ENCODE data around the gene HSPA1B. TPM values are rescaled to one million over a fixed set of nuclear protein-coding genes. Genes with fewer than 3 reads are reported as not detected.
"Not testable (repeated sequence)": the region's sequence is repeated elsewhere in the genome, so short reads cannot be mapped to it uniquely, and the experiment has no call there.

The HSPA1B gene
- total RNA-seq, 1 experiment from 2014 or later = 78.6 TPM

GRCh38 chr6:31784098-31784925 is 43.2 kb upstream of the HSPA1B start:
- no peak overlapping the region for H2AFZ ChIP-seq (ENCODE audit: low read length)
- no peak for DNase-seq
- H3K4me3 ChIP-seq (ENCODE audit: low read length) = no peak overlapping the region
- H3K27me3 ChIP-seq (ENCODE audit: low read length) = no peaks in the 10 kb centered on the region
- no peak overlapping the region for H3K9ac ChIP-seq (ENCODE audit: low read length)
- H4K20me1 ChIP-seq (ENCODE audit: insufficient read depth, low read depth, low read length) = no peaks in the 10 kb centered on the region
- H3K9me2 ChIP-seq (replicated peaks; ENCODE audit: insufficient read depth, low read length) = no peaks in the 10 kb centered on the region
- no peak overlapping the region for H3K4me2 ChIP-seq (ENCODE audit: low read depth, low read length, poor library complexity, severe bottlenecking)
- H3K36me3 ChIP-seq (ENCODE audit: insufficient read depth, low read length) = peaks cover 23% of the 10 kb centered on the region
- peaks cover 5% of the 10 kb centered on the region for H3K4me1 ChIP-seq (ENCODE audit: low read length)
- 0 out of 2 replicates have a peak, but pooled peaks cover 4% of the 10 kb centered on the region for H3K79me2 ChIP-seq (ENCODE audit: low read length)
- H3K27ac ChIP-seq (ENCODE audit: low read length) = no peak overlapping the region
- no peaks in the 10 kb centered on the region for H3K9me3 ChIP-seq (ENCODE audit: low read length)

GRCh38 chr6:31785475-31785874 is 42.1 kb upstream of the HSPA1B start:
- H3K4me2 ChIP-seq (ENCODE audit: low read depth, low read length, poor library complexity, severe bottlenecking) = no peak overlapping the region
- H2AFZ ChIP-seq (ENCODE audit: low read length) = no peak overlapping the region
- no peak overlapping the region for H3K9ac ChIP-seq (ENCODE audit: low read length)
- no peak overlapping the region for H3K4me3 ChIP-seq (ENCODE audit: low read length)
- H3K4me1 ChIP-seq (ENCODE audit: low read length) = peaks cover 15% of the 10 kb centered on the region
- peaks cover 28% of the 10 kb centered on the region for H3K36me3 ChIP-seq (ENCODE audit: insufficient read depth, low read length)
- H3K9me2 ChIP-seq (replicated peaks; ENCODE audit: insufficient read depth, low read length) = no peaks in the 10 kb centered on the region
- no peak for DNase-seq
- H3K27me3 ChIP-seq (ENCODE audit: low read length) = no peaks in the 10 kb centered on the region
- no peak overlapping the region for H3K27ac ChIP-seq (ENCODE audit: low read length)
- H4K20me1 ChIP-seq (ENCODE audit: insufficient read depth, low read depth, low read length) = no peaks in the 10 kb centered on the region
- no peaks in the 10 kb centered on the region for H3K9me3 ChIP-seq (ENCODE audit: low read length)
- H3K79me2 ChIP-seq (ENCODE audit: low read length) = 0 out of 2 replicates have a peak, but pooled peaks cover 5% of the 10 kb centered on the region

- DNase-seq = peak; percentile 81
- no peaks in the 10 kb centered on the region for H4K20me1 ChIP-seq (ENCODE audit: insufficient read depth, low read depth, low read length)
- no peak overlapping the region for H3K9ac ChIP-seq (ENCODE audit: low read length)
- H3K9me2 ChIP-seq (replicated peaks; ENCODE audit: insufficient read depth, low read length) = no peaks in the 10 kb centered on the region
- H3K4me3 ChIP-seq (ENCODE audit: low read length) = no peak overlapping the region
- no peak overlapping the region for H3K27ac ChIP-seq (ENCODE audit: low read length)
- no peak overlapping the region for H2AFZ ChIP-seq (ENCODE audit: low read length)
- H3K4me2 ChIP-seq (ENCODE audit: low read depth, low read length, poor library complexity, severe bottlenecking) = no peak overlapping the region
- H3K27me3 ChIP-seq (ENCODE audit: low read length) = no peaks in the 10 kb centered on the region
- H3K36me3 ChIP-seq (ENCODE audit: insufficient read depth, low read length) = peaks cover 14% of the 10 kb centered on the region
- H3K4me1 ChIP-seq (ENCODE audit: low read length) = peaks cover 44% of the 10 kb centered on the region
- H3K79me2 ChIP-seq (ENCODE audit: low read length) = peaks cover 38% of the 10 kb centered on the region
- H3K9me3 ChIP-seq (ENCODE audit: low read length) = no peaks in the 10 kb centered on the region
Observed at GRCh38 chr6:31791324-31792089, 36.0 kb upstream of the HSPA1B start.

DNA sequence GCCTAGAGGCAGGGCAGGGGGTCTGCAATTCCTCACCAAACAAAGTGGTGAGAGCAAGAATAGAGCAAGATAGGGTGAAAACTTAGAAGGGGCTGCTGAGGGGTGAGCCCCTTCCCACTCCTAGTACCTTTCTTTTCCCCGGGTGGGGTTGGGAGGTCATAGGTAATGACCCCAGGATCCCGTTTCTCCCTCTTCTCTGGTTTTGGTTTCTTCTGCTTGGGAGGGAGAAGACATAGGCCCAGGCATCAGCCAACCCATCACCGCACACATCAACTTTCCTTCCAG is 35.5 kb upstream of the HSPA1B start:
- H3K36me3 ChIP-seq (ENCODE audit: insufficient read depth, low read length) = peaks cover 14% of the 10 kb centered on the region; the same call in 1 of the 2 replicates
- H3K4me3 ChIP-seq (ENCODE audit: low read length) = no peak overlapping the region
- no peaks in the 10 kb centered on the region for H3K27me3 ChIP-seq (ENCODE audit: low read length)
- H3K79me2 ChIP-seq (ENCODE audit: low read length) = peaks cover 38% of the 10 kb centered on the region
- no peaks in the 10 kb centered on the region for H4K20me1 ChIP-seq (ENCODE audit: insufficient read depth, low read depth, low read length)
- H3K9ac ChIP-seq (ENCODE audit: low read length) = no peak overlapping the region
- no peak for DNase-seq
- H3K4me1 ChIP-seq (ENCODE audit: low read length) = peaks cover 44% of the 10 kb centered on the region
- no peak overlapping the region for H2AFZ ChIP-seq (ENCODE audit: low read length)
- no peaks in the 10 kb centered on the region for H3K9me3 ChIP-seq (ENCODE audit: low read length)
- H3K27ac ChIP-seq (ENCODE audit: low read length) = no peak overlapping the region
- no peaks in the 10 kb centered on the region for H3K9me2 ChIP-seq (replicated peaks; ENCODE audit: insufficient read depth, low read length)
- no peak overlapping the region for H3K4me2 ChIP-seq (ENCODE audit: low read depth, low read length, poor library complexity, severe bottlenecking)

DNA sequence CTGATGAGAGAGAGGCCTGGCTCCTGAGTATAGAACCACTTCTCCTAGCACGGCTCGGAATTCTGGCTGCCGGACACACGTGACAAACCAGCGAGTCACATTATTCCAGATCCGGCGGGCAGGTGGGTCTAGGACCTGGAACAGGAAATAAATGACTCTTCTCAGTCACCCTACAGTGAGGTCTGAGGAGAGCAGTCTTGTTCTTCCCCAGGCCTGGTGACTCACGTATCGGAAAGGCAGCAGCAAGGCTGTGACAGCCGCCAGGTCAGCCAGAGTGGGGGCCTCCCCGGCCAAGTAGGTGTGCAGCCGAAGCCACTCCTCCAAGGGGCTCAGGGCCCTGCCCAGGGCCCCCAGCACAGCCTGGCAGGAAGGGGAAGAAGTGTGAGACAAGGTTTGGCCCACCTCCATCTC is 34.8 kb upstream of the HSPA1B start:
- H2AFZ ChIP-seq (ENCODE audit: low read length) = no peak overlapping the region
- no peaks in the 10 kb centered on the region for H3K9me2 ChIP-seq (replicated peaks; ENCODE audit: insufficient read depth, low read length)
- no peak overlapping the region for H3K4me3 ChIP-seq (ENCODE audit: low read length)
- H3K79me2 ChIP-seq (ENCODE audit: low read length) = peaks cover 38% of the 10 kb centered on the region
- H3K4me2 ChIP-seq (ENCODE audit: low read depth, low read length, poor library complexity, severe bottlenecking) = no peak overlapping the region
- DNase-seq = no peak
- H3K36me3 ChIP-seq (ENCODE audit: insufficient read depth, low read length) = peaks cover 14% of the 10 kb centered on the region; the same call in 1 of the 2 replicates
- H3K27me3 ChIP-seq (ENCODE audit: low read length) = no peaks in the 10 kb centered on the region
- H3K9me3 ChIP-seq (ENCODE audit: low read length) = no peaks in the 10 kb centered on the region
- H3K9ac ChIP-seq (ENCODE audit: low read length) = no peak overlapping the region; the same call in 1 of the 2 replicates
- H3K4me1 ChIP-seq (ENCODE audit: low read length) = peaks cover 44% of the 10 kb centered on the region
- H4K20me1 ChIP-seq (ENCODE audit: insufficient read depth, low read depth, low read length) = no peaks in the 10 kb centered on the region
- no peak overlapping the region for H3K27ac ChIP-seq (ENCODE audit: low read length)

DNA sequence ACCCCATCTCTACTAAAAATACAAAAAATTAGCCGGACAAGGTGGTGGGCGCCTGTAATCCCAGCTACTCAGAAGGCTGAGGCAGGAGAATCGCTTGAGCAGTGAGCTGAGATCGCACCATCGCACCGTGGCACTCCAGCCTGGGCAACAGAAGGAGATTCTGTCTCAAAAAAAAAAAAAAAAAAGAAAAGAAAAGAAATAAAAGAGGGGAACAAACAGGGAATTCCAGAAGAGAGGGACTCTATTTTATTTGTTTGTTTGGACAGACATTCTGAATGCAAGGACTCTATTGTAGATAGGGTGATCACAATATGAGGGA is 33.7 kb upstream of the HSPA1B start:
- not testable (repeated sequence) for H3K9me2 ChIP-seq (replicated peaks; ENCODE audit: insufficient read depth, low read length); H3K9me3 ChIP-seq (ENCODE audit: low read length); H2AFZ ChIP-seq (ENCODE audit: low read length); H3K27me3 ChIP-seq (ENCODE audit: low read length); H4K20me1 ChIP-seq (ENCODE audit: insufficient read depth, low read depth, low read length); DNase-seq
- H3K36me3 ChIP-seq (ENCODE audit: insufficient read depth, low read length) = peaks cover 13% of the 10 kb centered on the region; the same call in 1 of the 2 replicates
- peak overlapping the region; percentile 73 for H3K27ac ChIP-seq (ENCODE audit: low read length)
- H3K9ac ChIP-seq (ENCODE audit: low read length) = peak overlapping the region; percentile 98
- peaks cover 38% of the 10 kb centered on the region for H3K79me2 ChIP-seq (ENCODE audit: low read length)
- peak overlapping the region; percentile 80 for H3K4me2 ChIP-seq (ENCODE audit: low read depth, low read length, poor library complexity, severe bottlenecking)
- peaks cover 43% of the 10 kb centered on the region for H3K4me1 ChIP-seq (ENCODE audit: low read length)
- peak overlapping the region; percentile 95 for H3K4me3 ChIP-seq (ENCODE audit: low read length)

GRCh38 chr6:31794294-31794865 is 33.2 kb upstream of the HSPA1B start:
- no peaks in the 10 kb centered on the region for H3K9me3 ChIP-seq (ENCODE audit: low read length)
- peak; percentile 66 for DNase-seq
- peak overlapping the region; percentile 95 for H3K4me3 ChIP-seq (ENCODE audit: low read length)
- peaks cover 33% of the 10 kb centered on the region for H3K79me2 ChIP-seq (ENCODE audit: low read length)
- H3K9me2 ChIP-seq (replicated peaks; ENCODE audit: insufficient read depth, low read length) = no peaks in the 10 kb centered on the region
- 0 out of 2 replicates have a peak overlapping the region, but pooled peaks have one; percentile 7 for H2AFZ ChIP-seq (ENCODE audit: low read length)
- peaks cover 38% of the 10 kb centered on the region for H3K4me1 ChIP-seq (ENCODE audit: low read length)
- peak overlapping the region; percentile 80 for H3K4me2 ChIP-seq (ENCODE audit: low read depth, low read length, poor library complexity, severe bottlenecking)
- peak overlapping the region; percentile 73 for H3K27ac ChIP-seq (ENCODE audit: low read length)
- H3K36me3 ChIP-seq (ENCODE audit: insufficient read depth, low read length) = peaks cover 9% of the 10 kb centered on the region; the same call in 1 of the 2 replicates
- H4K20me1 ChIP-seq (ENCODE audit: insufficient read depth, low read depth, low read length) = no peaks in the 10 kb centered on the region
- no peaks in the 10 kb centered on the region for H3K27me3 ChIP-seq (ENCODE audit: low read length)
- H3K9ac ChIP-seq (ENCODE audit: low read length) = peak overlapping the region; percentile 98

Measured in Karpas-422 (cell line).